Globus pallidus (tissue), 1 donor: ENCODE measurements around the gene RBP2.
"Not testable (repeated sequence)": the region's sequence is repeated elsewhere in the genome, so short reads cannot be mapped to it uniquely, and the experiment has no call there.

Source experiments
- DNase-seq: peaks from one replicate; pipeline ENCODE4 v3.0.0-alpha.2; 2015; ENCODE audit warnings: low spot score

The RBP2 gene

GRCh38 chr3:139443186-139443585 lies 33.1 kb downstream of the RBP2 start:
- no peak for DNase-seq

- no peak for DNase-seq
These were observed 34.7 kb downstream of the RBP2 start for GRCh38 chr3:139441656-139442055.

DNA sequence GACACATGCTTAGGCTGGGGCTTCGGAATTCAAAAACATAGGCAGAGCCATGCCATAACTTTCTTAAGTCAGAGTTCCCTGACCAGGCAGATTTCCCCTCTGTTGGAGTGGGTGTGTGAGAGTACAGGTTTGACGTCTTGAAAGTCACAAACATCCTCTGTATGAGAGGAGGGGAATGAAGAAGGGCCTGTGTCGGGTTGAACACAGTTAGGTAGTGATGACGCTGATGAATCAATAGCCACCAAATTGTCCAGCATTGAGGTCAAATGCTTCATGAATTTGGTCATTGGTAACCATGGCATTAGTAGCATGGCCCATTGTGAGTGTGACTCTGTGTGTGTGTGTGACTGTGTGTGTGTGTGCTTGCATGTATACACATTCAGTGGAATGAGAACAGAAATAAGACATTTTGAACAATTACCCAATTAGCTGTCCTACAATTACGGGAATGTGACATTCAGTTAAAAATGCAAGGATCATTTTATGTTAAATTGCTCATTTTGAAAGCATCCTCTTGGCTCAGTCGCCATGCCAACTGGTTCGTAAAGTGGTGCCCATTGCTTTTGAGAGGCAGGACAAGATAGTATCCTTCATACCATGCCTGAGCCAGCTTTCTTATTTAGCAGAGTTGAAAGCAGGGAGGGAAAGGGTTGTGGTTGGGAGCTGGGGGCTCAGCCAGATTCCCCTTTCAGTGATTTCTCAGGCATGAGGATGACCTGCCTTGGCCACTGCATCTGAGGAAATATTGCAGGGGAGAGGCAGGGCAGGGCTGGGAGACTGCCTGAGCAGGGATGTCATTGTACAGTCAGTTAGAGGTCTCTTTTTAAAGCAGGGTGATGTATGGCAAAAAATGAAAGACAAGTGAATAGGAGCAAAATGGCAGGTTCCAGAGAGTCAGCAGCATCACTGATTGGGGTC lies 35.4 kb downstream of the RBP2 start:
- no peak for DNase-seq

- DNase-seq: no peak
These were observed 37.0 kb downstream of the RBP2 start for GRCh38 chr3:139439278-139439677.

DNA sequence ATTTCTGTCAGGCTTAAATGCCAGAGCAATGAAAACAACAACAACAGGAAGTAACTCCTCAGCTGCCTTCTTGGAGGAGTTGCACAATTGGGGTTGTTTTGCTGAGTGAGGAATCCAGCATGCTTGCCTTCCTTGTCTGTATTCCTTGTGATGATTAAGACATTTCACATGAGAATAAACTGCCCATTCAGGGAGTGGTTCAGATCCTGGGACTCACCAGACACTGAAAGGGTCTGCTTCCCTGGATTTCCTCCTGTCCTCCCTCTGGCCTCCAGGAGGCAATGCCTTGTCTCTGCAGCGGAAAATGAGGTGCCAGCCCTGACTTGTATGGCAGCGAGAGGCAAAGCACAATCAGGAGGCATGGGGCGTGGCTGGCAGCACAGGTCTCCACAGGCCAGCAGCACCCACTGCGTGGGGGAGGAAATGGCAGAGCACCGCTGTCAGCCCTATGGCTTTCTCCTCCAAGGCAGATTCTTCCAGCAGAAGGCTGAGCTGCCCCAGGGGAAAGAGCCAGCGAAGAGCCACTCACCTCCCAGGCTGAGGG lies 41.5 kb downstream of the RBP2 start:
- DNase-seq: no peak

- DNase-seq: no peak
These were observed 42.1 kb downstream of the RBP2 start for GRCh38 chr3:139434228-139434627.

- DNase-seq: no peak
These were observed 43.2 kb downstream of the RBP2 start for GRCh38 chr3:139433089-139433488.

GRCh38 chr3:139430493-139430892 lies 45.8 kb downstream of the RBP2 start:
- no peak for DNase-seq

DNA sequence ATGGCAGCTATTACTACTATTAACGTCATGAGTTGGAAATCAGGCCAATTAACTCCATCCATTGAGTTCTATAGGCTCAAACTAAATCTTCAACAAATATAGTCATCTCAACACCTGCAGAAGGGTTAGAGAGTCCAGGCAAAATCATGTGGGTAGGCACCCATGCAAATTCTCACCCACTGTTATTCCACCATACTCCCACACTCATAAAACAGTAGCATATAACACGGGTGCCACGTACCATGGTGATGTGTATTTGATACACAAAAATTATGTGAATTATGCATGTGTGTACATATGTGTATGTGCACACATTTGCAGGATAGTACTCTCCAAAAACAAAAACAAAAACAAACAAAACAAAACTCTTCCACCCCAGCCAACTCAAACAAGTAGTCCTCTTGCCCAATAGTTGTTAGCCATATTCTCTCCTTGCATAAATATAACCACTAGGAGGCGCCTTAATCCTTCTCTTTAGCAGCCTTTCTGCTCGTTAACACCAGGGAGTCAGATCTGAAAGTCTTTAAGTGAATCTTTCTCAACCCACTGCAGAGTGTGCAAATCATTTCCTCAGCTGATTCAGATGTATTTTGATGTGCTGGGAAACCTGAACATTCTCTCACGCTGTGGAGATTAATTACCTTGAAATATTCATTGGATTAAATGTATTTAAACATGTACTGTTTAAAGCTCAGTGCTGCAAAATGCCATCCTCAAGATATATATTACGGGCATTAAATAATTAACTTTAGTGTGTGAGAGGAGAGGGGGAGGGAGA lies 48.8 kb downstream of the RBP2 start:
- DNase-seq: peak; percentile 85

DNA sequence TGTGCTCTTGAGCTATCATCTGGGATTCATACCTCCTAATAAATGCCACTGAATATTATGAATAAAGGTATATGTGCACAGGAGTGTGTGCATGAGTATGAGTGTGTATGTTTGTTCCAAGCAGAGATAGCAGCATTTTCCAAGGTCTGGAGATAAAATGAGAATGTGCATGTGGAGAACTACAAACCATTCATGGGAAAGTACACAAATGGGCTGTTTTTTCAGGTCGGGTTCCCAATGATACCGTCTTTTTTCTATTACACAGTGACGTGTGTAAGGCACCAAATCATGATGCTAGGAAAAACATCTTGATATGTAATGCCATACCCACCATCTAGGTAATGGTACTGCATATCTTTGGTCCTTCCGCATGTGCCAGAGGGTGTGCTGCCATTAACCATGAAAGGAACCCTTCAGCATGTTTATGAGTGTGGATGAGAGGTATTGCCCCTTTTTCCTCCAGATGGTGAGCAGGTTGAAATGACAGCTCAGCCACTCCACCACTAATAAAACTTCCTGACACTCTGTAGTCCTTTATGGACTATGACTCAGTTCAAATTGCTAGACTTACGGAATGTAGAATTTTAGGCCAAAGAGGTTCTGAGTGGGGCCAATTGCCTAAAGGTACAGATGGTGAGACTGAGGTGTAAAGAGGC lies 50.4 kb downstream of the RBP2 start:
- DNase-seq: no peak

- DNase-seq: no peak
These were observed 53.1 kb downstream of the RBP2 start for GRCh38 chr3:139423232-139423631.

- DNase-seq: no peak
These were observed 54.9 kb downstream of the RBP2 start for GRCh38 chr3:139421460-139421859.

- no peak for DNase-seq
These were observed 55.3 kb downstream of the RBP2 start for GRCh38 chr3:139421040-139421439.

GRCh38 chr3:139418144-139418543 lies 58.2 kb downstream of the RBP2 start:
- DNase-seq: no peak

- DNase-seq: no peak
These were observed 60.0 kb downstream of the RBP2 start for GRCh38 chr3:139416275-139416674.

DNA sequence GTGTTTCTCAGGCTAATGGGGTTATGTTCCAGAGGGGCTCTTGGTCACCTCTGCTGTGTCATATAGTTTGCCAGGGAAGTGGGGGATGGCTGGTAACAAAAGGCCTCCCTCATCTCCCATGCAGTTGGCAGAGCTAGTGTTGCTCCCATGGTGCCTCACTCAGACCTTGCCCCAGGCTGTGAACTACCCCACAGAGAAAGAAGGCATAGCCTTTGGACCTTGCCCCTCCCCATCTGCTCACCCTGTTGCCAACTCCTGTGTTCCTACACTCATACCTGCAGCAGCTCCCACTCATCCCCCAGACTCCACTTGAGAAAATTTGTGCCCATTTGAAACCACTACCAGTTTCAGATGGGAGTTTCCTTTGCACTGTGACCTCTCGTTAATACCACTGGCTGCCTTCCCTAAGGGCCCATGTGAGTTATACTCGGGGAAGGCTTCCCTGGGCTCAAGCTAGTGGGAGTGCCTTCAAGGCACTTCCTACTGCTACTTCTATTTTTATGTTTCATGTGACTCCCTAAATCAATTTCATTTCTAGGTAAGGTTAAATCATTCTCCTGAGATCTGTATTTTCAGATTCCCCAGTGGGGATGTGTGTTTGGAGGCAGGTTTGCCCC lies 61.6 kb downstream of the RBP2 start:
- DNase-seq: no peak

DNA sequence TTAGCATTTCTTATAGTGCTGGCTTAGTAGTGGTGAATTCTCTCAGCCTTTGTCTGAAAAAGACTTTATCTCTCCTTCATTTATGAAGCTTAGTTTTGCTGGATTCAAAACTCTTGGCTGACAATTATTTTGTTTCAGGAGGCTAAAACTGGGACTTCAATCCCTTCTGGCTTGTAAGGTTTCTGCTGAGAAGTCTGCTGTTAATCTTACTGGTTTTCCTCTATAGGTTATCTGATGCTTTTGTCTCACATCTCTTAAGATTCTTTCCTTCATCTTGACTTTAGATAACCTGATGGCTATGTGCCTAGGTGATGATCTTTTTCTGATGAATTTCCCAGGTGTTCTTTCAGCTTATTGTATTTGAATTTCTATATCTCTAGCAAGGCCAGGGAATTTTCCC lies 63.4 kb downstream of the RBP2 start:
- not testable (repeated sequence) for DNase-seq
